Cerebellar nuclear complex (tissue), 1 donor: ENCODE results near the gene BEX3.
"Not testable (repeated sequence)": the region's sequence is repeated elsewhere in the genome, so short reads cannot be mapped to it uniquely, and the experiment has no call there.

ENCODE experiments used
- DNase-seq, 2 experiments: peaks; one replicate each; lab custom pipeline; 2025; lab: John Stamatoyannopoulos, UW

Gene BEX3

GRCh38 chrX:103376118-103376978, at the start of gene BEX3:
TSS of gene BEX3 (plus strand) at chrX:103376538. CDS start at chrX:103377522, 984 bp downstream.
- peak in 1 of 2 experiments; percentile 6 for DNase-seq

DNA sequence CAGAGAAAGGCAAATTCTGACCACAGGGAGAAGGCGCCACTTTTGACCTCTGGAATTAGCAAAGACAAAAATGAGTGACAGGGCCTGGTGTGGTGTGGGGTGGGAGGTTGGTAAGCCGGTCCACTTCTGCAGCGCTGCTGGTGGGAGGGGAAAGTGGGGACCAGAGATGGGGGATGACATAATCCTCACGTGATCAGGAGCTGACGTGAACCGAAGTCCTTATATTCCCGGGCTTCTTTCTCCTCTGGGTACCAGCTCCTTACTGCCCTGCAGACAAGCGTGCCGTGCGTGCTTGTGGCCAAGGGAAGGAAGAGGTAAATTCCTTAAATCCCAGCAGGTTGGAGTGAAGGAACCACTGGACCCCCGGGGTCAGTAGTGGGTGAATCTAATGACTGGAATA, 46.3 kb upstream of the BEX3 start, which contains the start of gene TCEAL7:
TSS of gene TCEAL7 (plus strand) at position 249 of the 400 bp plus-strand sequence. CDS start 1,165 bp downstream, outside the sequence.
- DNase-seq, result peak; percentile 27 to 37

DNA sequence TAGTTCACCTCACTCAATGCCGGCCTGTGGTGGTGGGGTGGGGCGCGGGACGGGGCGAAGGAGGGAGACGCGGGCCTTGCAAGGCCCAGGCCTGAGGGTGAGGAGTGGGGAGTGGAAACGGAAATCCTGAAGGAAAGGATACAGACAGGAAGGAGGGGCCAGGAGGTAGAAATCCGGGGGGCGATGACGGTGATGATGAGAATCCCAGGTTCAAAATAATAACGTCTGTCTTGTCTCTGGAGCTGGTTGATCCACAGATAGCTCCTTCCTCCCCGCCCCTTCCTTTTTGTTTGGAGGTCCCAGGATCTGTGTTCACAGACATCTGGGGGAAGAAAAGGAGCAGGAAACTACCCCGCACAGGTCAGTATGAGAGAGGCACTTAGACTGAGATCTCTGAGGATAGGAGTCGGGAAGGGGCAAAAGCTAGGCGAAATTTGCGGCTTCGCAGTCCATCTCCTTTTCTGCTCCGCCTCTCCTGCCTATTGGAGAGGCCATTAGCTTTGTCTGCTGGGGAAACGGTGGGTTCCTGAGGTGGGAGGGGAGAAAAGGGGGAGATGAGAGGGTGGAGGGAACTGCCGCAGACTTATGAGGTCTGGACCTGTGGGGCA, 45.6 kb upstream of the BEX3 start:
- DNase-seq, result peak in 1 of 2 experiments; percentile 9

DNA sequence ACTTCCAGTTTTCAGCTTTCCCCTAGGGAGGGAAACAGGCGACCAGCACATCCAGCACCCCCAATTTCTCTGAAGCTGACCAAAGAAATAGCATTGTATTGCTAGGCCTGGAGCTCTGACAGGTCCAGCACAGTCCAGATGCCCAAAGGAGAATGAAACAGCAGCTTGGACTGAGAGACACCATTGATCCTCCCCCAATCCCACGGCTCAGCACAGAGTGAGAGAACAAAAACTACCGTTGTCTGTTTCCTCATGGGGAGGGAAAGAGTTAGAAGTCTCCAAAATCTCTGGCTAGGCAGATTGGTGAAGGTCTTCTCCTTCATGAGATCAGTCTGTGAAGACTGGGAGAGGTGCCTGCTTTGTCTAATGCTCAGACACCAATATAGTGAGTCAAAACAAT, 37.7 kb upstream of the BEX3 start:
- no peak for DNase-seq

GRCh38 chrX:103343105-103343504, 33.2 kb upstream of the BEX3 start:
- DNase-seq, result peak in 1 of 2 experiments; percentile 15

GRCh38 chrX:103344606-103345005, 31.7 kb upstream of the BEX3 start:
- no peak for DNase-seq

GRCh38 chrX:103347682-103348397, 28.5 kb upstream of the BEX3 start:
- no peak for DNase-seq

DNA sequence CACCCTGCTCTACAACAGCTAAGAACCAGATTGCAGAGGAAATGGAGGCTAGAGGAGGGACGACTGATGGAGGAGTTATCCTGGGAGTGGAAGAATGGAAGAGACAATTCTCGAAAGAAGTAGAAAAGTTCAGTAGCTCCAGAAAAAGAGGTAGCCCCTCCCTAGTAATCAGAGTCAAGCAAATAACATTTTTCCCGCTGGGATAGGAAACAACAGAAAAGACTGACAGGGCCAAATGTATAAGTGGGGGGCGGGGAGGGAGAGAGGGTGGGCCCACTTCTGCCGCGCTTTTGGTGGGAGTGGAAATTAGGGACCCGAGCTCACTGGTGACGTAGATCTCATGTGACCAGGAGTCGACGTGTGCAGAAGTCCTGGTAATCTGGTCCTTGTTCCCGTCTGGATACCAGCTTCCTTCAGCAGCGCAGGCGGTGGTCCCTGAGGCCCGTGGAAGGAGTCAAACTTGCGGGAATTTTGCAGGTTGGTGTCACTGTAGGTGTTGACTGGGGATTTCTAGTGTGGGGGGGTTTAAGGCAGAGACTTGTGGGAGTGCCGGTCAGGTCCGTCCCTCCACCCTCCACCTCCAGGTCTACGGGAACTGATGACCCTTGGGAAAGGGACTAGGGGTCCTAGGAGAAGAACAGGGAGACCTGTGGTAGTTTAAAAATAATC, 20.1 kb upstream of the BEX3 start, which contains the start of gene TCEAL9:
TSS of gene TCEAL9 (plus strand) at position 377 of the 669 bp plus-strand sequence. CDS start 1,179 bp downstream, outside the sequence.
- peak in 1 of 2 experiments; percentile 38 for DNase-seq

GRCh38 chrX:103356858-103357257, 19.5 kb upstream of the BEX3 start:
- DNase-seq, result no peak

DNA sequence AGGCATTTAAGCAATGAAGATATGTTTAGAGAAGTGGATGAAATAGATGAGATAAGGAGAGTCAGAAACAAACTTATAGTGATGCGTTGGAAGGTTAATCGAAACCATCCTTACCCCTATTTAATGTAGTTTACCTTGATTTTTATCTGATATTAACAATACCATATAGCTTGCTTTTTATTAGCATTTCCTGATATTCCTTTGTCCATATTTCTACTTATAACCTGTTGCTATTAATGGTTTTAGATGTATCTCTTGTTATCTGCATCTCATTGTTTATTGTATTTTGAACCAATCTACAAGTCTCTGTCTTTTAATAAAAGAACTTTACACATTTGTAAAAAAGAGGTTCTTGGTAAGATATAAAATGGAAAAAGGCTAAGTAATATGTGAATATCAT, 18.5 kb upstream of the BEX3 start:
- DNase-seq, result no peak

DNA sequence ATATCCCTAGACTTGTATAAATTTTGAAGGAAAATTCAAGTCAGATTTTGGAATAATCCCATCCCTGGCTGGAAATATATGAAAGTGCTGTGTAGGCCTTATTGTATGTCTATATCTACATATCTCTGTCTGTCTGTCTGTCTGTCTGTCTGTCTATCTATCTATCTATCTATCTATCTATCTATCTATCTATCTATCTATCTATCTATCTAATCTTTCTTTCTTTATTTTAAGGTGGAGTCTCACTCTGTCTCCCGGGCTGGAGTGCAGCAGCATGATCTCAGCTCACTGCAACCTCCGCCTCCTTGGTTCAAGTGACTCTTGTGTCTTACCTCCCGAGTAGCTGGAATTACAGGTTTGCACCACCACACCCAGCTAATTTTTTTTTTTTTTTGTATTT, 16.7 kb upstream of the BEX3 start:
- not testable (repeated sequence) for DNase-seq

- no peak for DNase-seq
Observed at GRCh38 chrX:103360092-103360491, 16.2 kb upstream of the BEX3 start.

DNA sequence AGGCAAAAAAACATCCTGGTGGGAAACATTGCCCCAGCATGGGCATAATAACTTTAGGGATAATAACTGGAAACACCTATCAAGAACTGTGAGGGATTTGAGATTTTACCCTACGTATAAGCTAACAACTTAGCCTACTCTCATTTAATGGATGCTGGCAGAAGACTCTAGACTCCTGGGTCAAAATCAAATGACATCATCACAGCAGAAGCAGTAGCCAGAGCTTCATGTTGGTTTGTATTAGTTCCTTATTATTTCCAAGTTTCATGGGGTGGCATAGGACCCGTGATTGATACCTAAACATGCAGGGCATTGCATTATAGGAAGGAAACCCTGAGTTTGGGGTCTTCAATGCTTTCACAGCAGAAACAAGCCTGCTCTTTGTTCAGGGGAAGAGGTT, 15.4 kb upstream of the BEX3 start:
- DNase-seq, result no peak

GRCh38 chrX:103361798-103362197, 14.5 kb upstream of the BEX3 start:
- DNase-seq, result no peak

GRCh38 chrX:103362474-103362873, 13.9 kb upstream of the BEX3 start:
- DNase-seq, result no peak

DNA sequence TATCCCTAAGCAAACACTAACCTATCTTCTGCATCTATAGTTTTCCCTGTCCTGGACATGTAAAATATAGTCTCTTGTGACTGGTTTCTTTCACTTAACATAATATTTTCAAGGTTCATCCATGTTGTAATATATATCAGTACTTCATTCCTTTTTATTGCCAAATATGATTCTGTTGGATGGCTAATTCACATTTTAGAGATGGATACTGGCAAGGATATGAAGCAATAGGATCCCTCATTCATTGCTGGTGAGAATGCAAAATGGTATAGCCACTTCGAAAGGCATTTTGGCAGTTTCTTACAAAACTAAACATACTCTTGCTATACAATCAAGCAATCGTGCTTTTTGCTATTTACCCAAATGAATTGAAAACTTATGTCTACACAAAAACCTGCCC, 13.3 kb upstream of the BEX3 start:
- no peak for DNase-seq

DNA sequence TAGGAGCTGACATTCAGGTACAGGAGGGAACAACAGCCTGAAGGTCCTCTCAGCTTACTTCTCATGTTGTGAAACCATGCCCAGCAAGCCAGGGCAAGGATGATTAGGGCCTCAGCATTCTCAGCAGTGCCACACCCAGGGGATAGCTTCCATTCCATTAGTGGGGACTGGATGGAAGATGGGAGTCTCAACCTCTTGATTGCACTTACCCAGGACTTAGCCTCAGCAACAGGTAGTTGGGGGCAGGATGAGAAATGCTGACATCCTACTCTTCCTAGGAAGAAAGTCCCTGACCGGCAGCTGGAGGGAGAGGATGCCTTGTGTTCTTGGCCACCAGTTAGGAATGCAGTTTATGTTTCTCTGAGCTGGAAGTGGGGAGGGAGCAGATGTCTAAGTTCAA, 8.8 kb upstream of the BEX3 start:
- no peak for DNase-seq

DNA sequence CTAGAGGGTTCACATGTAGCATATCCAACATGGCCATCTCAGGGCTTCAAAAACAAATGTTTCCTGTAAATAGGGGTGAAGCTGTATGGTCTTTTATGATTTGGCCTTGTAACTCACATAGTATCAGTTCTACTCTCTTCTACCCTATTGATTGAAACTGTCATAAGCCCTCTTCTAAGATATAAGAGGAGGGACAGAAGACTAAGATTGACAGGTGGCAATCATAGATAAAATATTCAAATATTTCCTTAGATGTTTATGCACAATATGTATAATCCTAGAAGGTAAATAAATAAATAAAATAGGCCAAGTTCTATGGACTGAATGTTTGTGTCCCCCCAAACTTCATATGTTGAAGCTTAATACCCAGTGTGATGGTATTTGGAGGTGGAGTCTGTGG, 6.9 kb upstream of the BEX3 start:
- no peak for DNase-seq

DNA sequence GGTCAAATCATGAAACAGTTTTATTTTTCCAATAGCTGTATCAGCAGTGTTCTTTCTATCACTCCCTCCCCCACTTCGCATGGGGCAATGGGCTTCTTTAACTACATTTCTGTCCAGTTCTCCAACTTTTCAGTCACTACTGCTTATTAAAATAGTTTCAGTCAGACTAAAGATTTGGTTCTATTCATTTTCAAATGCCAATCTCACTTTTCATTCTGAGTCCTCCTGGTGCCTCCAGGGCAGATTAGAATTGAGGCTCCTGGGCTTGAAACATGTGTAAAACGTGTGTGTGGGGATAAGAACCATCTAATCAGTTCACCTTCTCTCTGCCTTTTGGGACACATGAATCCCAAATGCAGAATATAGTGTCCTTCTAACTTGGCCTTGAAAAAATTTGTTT, 3.5 kb upstream of the BEX3 start:
- no peak for DNase-seq

DNA sequence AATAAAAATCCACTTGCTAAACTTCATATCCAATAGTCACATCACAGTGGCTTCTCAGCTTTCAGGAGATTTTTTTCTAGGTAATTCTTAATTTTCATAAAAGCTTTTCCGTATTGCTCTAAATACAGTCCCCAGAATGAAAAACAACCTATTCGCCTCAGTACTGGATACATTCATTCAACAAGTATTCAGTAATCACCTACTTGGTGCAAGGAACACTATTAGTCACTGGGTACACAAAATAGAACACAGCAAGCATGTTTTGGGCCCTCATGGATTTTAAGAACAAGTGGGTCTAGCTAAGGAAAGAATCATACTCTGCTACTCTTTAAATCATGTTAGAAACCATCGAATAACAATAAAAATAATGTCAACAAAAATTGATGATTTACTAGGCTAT, 2.8 kb upstream of the BEX3 start:
- no peak for DNase-seq

DNA sequence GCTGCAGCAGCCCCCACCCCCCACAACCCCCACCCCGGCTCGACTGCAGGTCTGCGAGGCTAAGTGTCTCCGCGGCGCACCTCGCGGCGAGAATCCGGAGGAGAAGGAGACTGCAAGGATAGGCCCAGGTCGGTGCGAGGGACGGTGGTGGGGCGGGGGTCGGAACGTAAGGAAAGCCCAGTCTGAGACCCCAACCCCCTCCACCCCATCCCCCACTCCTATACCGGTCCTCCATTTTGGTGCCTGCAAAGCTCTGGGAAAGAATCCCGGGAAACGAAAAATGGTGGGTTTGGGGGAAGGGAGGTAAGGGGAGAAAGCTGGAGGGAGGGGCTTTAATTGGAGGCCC, 614 bp downstream of the BEX3 start:
- DNase-seq, result no peak

DNA sequence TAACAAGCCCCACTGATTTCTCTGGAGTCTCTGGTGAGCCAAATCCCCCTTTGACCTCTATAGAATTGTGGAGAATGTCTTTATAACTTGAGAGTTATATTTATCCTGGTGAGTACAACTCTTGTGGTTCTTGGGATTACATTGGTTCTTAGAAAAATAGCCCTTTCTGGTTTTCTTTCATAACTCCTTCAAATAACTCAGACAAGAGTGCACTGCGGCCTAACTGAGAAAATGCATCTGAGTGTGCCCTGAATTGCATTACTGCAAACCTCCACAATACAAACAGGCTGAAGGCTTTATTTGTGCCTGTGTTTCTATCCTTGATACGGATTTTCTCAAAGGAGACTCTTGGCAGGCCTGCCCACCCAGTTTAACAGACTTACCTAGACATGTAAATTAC, 2.7 kb downstream of the BEX3 start:
- DNase-seq, result no peak
